Measurements from ENCODE around the gene ZBTB22.
"Not testable (repeated sequence)": the region's sequence is repeated elsewhere in the genome, so short reads cannot be mapped to it uniquely, and the experiment has no call there.

The ZBTB22 gene

GRCh38 chr6:33298773-33299236, 18.7 kb downstream of the ZBTB22 start, which contains the start of gene RGL2:
Gene RGL2 (minus strand): TSS chr6:33298942. CDS start chr6:33298610, 332 bp downstream.
- DNase-seq (ENCODE audit: low spot score), result peak; percentile 69

- DNase-seq (ENCODE audit: low spot score), result peak; percentile 59
Observed at GRCh38 chr6:33297956-33298772, 19.4 kb downstream of the ZBTB22 start.

- no peak for DNase-seq (ENCODE audit: low spot score)
Observed at GRCh38 chr6:33297406-33297955, 20.1 kb downstream of the ZBTB22 start.

- DNase-seq (ENCODE audit: low spot score), result no peak
Observed at GRCh38 chr6:33296797-33297405, 20.6 kb downstream of the ZBTB22 start.

GRCh38 chr6:33295621-33296369, 21.7 kb downstream of the ZBTB22 start:
- no peak for DNase-seq (ENCODE audit: low spot score)

GRCh38 chr6:33294086-33294823, 23.3 kb downstream of the ZBTB22 start:
- DNase-seq (ENCODE audit: low spot score), result no peak

- no peak for DNase-seq (ENCODE audit: low spot score)
Observed at GRCh38 chr6:33292996-33293682, 24.4 kb downstream of the ZBTB22 start.

- DNase-seq (ENCODE audit: low spot score), result no peak
Observed at GRCh38 chr6:33290459-33290858, 27.1 kb downstream of the ZBTB22 start.

- peak; percentile 50 for DNase-seq (ENCODE audit: low spot score)
Observed at GRCh38 chr6:33289784-33290315, 27.7 kb downstream of the ZBTB22 start.

GRCh38 chr6:33288921-33289783, 28.4 kb downstream of the ZBTB22 start, which contains the start of the genes PFDN6 and WDR46:
Gene PFDN6 (plus strand): TSS chr6:33289601. CDS start chr6:33289857, 256 bp downstream.
Gene WDR46 (minus strand): TSS chr6:33289239. CDS start chr6:33289170, 69 bp downstream.
- DNase-seq (ENCODE audit: low spot score), result peak; percentile 89

- DNase-seq (ENCODE audit: low spot score), result no peak
Observed at GRCh38 chr6:33288141-33288920, 29.2 kb downstream of the ZBTB22 start.

GRCh38 chr6:33286946-33287914, 30.3 kb downstream of the ZBTB22 start:
- DNase-seq (ENCODE audit: low spot score), result no peak

- not testable (repeated sequence) for DNase-seq (ENCODE audit: low spot score)
Observed at GRCh38 chr6:33285214-33285613, 32.3 kb downstream of the ZBTB22 start.

GRCh38 chr6:33280539-33280938, 37.0 kb downstream of the ZBTB22 start:
- DNase-seq (ENCODE audit: low spot score), result no peak

GRCh38 chr6:33279971-33280511, 37.5 kb downstream of the ZBTB22 start:
- peak; percentile 82 for DNase-seq (ENCODE audit: low spot score)

- DNase-seq (ENCODE audit: low spot score), result no peak
Observed at GRCh38 chr6:33279257-33279695, 38.3 kb downstream of the ZBTB22 start.

- DNase-seq (ENCODE audit: low spot score), result no peak
Observed at GRCh38 chr6:33278810-33279209, 38.7 kb downstream of the ZBTB22 start.
